Fibroblast of the aortic adventitia (primary cell): ENCODE data around the gene MRRF. TPM values are rescaled to one million over a fixed set of nuclear protein-coding genes. Genes with fewer than 3 reads are reported as not detected.
"Not testable (repeated sequence)": the region's sequence is repeated elsewhere in the genome, so short reads cannot be mapped to it uniquely, and the experiment has no call there.

Experiments used
- DNase-seq: peaks from one replicate; pipeline ENCODE4 v3.0.0-alpha.2; 2010; ENCODE audit warnings: low read depth
- H3K4me3 ChIP-seq: 2 replicates; pipeline ENCODE4 v1.5.1; 2011; ENCODE audit warnings: low read depth, mild to moderate bottlenecking, control low read depth, low read length, moderate library complexity
- total RNA-seq: library from RNA; depleted of rRNA; stranded (reverse); fragments of >200 nt; gene quantifications from 2 replicates; pipeline ENCODE4 v1.2.3, GENCODE V29; 2012; ENCODE audit warnings: low replicate concordance
- TF ChIP-seq, protein P1 (sequence below): IDR thresholded peaks from 2 replicates; pipeline ENCODE4 v1.5.1; 2011; ENCODE audit warnings: mild to moderate bottlenecking, low read length, control low read depth, inconsistent platforms; ENCODE audit not compliant: insufficient read depth

Gene MRRF
- total RNA-seq, 1 donor: 40.0 TPM

DNA sequence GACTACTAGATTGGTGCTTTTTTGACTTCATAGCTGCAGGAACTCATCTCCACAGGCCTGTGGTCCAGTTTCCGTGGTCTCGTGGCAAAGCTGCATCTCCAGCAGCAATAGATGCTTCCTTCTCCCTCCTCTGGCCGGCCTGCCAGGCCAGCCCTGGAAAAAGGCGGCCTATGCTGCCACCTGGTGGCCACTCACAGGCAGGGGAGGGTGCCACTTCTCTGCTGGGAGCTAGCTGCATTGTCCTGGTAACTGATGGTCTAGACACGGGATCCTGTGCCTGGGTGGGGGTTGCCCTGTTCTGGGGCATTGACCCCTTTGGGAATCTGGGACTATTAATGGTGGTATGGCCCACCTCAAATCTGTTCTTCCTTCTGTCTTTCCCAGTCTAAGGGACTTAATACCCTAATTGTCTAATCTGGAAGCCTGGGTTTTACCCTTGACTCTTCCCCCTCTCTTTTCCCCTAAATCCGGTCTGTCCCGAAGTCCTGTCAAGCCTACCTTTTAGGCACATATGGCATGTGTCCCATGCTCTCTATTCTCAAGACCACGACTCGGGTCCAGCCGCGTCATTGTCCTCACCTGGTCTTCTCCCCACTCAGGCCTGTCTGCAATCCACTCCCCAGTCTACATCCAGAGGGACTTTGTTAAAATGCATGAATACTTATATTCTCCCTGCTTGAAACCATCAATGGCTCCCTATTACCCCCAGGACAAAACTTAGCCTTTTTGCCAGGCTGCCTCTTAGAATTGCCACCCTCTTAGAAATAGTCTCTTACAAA is 86.1 kb downstream of the MRRF start:
- TF ChIP-seq, protein P1, sequence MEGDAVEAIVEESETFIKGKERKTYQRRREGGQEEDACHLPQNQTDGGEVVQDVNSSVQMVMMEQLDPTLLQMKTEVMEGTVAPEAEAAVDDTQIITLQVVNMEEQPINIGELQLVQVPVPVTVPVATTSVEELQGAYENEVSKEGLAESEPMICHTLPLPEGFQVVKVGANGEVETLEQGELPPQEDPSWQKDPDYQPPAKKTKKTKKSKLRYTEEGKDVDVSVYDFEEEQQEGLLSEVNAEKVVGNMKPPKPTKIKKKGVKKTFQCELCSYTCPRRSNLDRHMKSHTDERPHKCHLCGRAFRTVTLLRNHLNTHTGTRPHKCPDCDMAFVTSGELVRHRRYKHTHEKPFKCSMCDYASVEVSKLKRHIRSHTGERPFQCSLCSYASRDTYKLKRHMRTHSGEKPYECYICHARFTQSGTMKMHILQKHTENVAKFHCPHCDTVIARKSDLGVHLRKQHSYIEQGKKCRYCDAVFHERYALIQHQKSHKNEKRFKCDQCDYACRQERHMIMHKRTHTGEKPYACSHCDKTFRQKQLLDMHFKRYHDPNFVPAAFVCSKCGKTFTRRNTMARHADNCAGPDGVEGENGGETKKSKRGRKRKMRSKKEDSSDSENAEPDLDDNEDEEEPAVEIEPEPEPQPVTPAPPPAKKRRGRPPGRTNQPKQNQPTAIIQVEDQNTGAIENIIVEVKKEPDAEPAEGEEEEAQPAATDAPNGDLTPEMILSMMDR: peak; percentile 93
- DNase-seq: peak; percentile 74
- H3K4me3 ChIP-seq: no peak overlapping the region

DNA sequence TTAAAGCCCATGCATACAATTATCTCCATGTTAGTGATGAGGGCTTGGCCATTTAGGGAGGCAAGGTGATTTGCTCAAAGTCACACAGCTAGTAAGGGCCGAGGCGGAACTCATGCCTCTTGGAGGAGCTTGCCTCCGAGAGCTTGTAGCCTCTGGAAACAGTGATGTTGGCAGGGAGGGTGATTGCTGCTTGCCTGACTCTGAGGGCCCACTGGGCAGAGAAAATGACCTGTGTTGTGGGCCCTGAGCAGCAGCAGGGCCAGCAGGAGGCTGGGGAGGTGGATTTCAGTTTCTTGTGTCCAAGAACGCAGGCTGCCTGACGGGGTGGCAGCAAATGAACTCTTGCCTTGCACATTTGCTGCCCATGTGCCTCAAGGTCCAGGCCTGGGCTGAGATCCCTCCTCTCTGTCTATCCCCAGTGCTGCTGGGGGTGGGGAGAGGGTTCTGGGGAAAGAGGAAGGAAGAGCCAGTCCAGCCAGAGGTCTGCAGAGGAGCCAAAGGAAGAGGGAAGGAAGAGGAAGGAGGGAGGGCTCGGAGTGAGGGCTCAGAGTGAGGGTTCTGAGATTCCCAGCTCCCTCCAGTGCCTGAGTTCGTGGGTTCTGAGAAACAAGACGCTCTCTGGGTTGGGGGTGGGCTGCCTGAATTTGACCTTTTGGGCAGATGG is 90.0 kb downstream of the MRRF start:
- DNase-seq: no peak
- H3K4me3 ChIP-seq: no peak overlapping the region
- TF ChIP-seq, protein P1: no peak

DNA sequence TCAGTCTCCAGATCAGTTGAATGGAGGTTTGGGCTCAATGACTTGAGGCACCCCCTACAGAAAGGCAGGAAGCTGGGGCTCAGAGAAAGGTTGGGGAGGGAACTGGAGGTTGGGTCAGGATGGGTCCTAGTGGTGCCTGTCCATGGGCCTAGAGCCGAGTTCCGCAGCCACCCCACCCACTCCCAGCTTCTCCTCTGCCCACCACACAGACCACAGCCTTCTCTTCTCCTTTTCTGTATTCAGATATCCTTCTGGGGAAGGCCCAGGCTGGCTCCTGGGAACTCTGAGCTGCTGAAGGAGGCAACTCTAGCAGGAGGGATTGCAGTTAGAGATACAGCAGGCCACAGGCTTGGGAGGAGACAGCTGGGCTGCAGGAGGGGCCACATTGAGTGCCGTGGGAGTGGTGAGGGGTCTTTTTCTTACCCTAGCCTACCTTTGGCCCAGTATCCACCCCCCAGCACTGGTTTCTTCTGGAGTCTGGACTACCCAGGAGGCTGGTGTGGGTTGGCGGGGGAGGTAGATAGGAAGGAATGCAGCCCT is 90.7 kb downstream of the MRRF start:
- TF ChIP-seq, protein P1: no peak
- DNase-seq: no peak
- no peak overlapping the region for H3K4me3 ChIP-seq

DNA sequence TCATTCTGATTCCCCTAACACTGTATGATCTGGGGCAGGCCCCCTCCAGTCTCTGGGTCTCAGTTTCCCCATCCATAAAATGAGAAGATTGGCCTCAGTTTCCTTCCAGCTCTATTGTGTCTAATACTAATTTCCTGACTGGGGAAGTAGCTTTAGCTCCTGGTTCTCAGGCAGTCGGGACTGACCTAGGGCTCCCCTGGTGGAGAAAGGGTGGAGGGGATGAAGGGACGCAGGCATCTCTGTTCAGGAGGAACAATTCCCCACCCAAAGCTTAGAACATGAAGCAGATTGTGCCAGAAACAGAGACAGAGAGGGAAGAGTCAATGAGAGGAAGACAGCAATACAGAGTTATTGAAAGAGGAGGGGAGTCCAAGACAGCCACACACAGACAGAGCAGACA is 91.9 kb downstream of the MRRF start:
- H3K4me3 ChIP-seq: no peak overlapping the region
- TF ChIP-seq, protein P1: peak; percentile 49
- no peak for DNase-seq

DNA sequence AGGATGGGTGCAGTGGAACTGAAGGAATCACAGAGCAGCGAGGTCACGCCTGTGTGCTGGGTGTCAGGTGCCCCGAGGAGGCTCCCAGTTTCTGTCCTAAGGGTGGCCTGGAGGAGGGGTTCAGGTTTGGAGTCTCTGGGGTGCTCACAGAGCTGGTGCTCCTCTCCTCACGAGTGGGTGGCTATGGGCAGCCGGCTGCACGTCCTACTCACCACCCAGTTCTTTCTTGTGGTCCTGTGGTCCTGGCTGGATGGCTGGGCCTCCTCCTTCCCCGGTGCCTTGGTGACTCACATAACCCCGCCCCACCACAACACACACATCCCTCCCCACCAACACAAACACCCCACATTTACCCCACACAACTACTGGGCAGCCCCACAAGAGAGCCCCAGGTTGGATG is 96.2 kb downstream of the MRRF start:
- TF ChIP-seq, protein P1: no peak
- peak; percentile 54 for DNase-seq
- H3K4me3 ChIP-seq: no peak overlapping the region

DNA sequence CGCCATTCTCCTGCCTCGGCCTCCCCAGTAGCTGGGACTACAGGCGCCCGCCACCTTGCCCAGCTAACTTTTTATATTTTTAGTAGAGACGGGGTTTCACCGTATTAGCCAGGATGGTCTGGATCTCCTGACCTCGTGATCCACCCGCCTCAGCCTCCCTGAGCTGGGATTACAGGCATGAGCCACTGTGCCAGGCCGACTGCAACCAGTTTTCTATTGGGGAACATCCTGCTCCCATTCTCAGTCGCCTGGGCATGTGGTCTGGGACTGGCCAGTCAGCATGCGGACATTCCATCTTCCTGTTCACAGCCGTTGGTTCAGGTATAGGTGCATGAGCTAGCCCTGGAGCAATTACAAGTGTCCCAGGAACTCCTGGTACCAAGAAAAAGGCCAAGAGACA is 98.4 kb downstream of the MRRF start:
- DNase-seq: not testable (repeated sequence)

DNA sequence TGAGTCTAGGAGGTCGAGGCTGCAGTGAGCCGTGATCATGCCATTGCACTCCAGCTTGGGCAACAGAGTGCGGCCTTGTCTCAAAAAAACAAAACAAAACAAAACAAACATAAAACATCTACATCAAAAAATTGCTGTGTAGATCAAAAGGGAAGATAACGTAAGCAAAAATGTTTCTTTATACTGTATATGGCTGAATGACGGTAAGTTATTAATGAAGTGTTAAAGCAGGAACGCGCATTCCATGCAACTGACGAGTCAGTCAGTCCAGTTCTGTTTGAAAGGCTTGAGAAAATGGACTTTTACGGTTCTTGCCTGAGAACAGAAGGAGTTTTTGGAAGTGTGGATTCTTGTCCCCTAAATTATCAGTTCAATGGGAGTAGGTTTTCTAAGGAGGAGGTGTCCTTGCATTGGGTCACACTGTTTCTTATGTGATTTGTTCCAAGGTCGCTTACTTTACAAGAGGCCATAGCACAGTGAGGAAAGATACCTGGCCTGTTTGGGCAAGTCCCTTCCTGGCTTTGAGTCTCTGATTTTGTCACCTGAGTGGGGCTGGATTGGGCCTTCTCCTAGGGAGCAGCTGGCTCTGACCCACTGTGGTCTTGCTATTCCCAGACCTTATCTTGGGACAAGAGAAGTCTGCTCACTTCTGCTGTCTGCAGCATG is 99.6 kb downstream of the MRRF start:
- H3K4me3 ChIP-seq: no peak overlapping the region
- TF ChIP-seq, protein P1: no peak
- DNase-seq: no peak

More for the DNA sequence above, 98.4 kb downstream of the MRRF start:
- H3K4me3 ChIP-seq: not testable (repeated sequence)
